Measurements from ENCODE around the gene IL17A. TPM values are rescaled to one million over a fixed set of nuclear protein-coding genes. Genes with fewer than 3 reads are reported as not detected.

IL17A gene
- total RNA-seq, 4 donors from 2014 or later: not detected

DNA sequence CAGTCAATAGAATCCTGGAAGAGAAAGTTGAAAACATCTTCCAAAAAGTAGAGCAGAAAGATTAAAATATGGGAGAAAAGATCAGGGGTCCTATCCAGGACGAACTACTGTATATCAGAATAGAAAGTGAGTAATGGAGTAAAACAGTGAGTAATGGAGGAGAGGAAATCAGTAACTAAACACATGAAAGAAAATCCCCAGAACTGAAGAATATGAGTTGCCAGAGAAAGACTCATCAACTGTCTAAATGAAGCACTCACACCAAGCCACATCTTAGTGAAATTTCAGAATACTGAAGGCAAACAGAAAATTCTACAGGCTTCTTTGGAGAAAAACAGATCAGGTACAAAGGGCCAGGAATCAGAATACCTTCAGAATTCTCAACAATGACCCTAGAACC lies 14.9 kb downstream of the IL17A start:
- TF ChIP-seq, protein P1, sequence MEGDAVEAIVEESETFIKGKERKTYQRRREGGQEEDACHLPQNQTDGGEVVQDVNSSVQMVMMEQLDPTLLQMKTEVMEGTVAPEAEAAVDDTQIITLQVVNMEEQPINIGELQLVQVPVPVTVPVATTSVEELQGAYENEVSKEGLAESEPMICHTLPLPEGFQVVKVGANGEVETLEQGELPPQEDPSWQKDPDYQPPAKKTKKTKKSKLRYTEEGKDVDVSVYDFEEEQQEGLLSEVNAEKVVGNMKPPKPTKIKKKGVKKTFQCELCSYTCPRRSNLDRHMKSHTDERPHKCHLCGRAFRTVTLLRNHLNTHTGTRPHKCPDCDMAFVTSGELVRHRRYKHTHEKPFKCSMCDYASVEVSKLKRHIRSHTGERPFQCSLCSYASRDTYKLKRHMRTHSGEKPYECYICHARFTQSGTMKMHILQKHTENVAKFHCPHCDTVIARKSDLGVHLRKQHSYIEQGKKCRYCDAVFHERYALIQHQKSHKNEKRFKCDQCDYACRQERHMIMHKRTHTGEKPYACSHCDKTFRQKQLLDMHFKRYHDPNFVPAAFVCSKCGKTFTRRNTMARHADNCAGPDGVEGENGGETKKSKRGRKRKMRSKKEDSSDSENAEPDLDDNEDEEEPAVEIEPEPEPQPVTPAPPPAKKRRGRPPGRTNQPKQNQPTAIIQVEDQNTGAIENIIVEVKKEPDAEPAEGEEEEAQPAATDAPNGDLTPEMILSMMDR (IDR thresholded peaks at IDR 0.05): no peak
- no peak for DNase-seq (ENCODE audit: low spot score)
- no peak for ATAC-seq (ENCODE audit: low FRiP score)

DNA sequence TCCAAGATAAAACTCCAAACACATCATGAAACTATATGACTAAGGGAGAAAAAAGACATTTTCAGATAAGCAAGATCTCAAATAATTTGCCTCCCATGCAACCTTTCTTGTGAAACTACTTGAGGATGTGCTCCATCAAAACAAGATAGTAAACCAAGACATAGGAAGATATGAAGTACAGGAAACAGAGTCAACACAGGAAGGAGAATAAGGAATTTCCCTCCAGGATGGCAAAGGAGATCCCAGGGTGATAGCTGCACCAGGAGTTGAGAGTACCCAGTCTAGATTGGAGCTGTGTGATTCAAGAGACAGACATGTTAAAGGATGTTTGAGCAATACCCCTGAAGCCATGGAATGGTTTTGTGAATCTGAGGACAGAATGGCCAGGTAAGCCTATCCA lies 15.3 kb downstream of the IL17A start:
- ATAC-seq (ENCODE audit: low FRiP score) (no peak), DNase-seq (ENCODE audit: low spot score) (no peak)
- TF ChIP-seq, protein P1 (IDR thresholded peaks at IDR 0.05): no peak

DNA sequence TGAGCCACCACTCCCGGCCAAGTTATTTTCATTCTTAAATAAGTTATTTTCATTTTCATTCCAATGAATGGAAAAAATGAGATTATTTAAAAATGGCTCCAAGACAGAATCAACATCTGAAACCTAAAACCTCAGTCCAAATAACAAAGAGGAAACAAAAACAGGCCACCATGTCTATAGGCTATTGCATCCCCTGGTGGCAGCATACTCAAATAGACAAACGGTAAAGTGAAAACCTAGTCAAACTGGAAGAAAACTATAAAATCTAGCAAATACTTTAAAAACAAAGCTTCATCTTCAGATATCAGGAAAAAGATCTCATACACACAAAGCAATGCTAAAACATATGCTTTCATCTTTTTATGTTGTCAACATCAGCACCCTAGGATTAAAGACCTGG lies 20.9 kb downstream of the IL17A start:
- ATAC-seq (ENCODE audit: low FRiP score) (no peak), DNase-seq (ENCODE audit: low spot score) (no peak)
- TF ChIP-seq, protein P1 (IDR thresholded peaks at IDR 0.05): no peak

DNA sequence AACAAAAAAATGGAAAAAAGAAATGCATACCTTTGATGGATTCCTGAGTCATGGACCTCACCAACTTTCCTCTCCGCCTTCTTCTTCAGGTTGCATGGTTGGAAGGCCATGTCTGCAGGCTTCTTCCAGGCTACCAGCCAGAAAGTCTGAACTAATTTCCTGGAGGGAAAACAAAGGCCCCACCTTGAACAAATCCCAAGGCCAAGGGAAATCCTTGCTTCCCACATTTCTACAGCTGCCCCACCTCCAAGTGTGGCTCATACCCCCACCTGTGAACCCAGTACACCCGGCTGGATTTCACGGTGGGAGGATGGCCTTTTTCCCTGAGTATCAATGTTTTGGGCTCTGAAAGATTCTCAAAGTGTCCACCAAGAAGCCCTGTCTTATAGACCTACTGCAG lies 22.4 kb downstream of the IL17A start:
- TF ChIP-seq, protein P1 (IDR thresholded peaks at IDR 0.05): no peak
- ATAC-seq (ENCODE audit: low FRiP score) (no peak), DNase-seq (ENCODE audit: low spot score) (no peak)

DNA sequence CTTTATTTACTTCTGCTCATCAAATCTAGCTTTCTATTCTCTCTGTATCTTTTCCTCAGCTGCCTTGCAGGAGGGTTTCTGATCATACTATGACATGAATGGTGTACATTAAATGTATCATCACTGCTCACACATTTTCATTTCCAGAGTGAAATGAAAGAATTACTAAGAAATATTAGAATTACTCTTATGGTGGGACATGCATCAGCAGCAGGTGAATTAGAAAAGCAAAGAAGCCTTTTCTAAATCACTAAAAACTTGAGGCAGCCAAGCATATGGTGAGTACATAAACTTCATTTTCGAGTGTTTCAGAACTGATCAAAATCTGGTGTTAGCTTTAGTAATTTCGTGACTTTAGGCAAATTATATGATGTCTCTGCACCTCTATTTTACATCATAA lies 23.6 kb downstream of the IL17A start:
- ATAC-seq (ENCODE audit: low FRiP score) (no peak), DNase-seq (ENCODE audit: low spot score) (no peak)
- TF ChIP-seq, protein P1 (IDR thresholded peaks at IDR 0.05): no peak

DNA sequence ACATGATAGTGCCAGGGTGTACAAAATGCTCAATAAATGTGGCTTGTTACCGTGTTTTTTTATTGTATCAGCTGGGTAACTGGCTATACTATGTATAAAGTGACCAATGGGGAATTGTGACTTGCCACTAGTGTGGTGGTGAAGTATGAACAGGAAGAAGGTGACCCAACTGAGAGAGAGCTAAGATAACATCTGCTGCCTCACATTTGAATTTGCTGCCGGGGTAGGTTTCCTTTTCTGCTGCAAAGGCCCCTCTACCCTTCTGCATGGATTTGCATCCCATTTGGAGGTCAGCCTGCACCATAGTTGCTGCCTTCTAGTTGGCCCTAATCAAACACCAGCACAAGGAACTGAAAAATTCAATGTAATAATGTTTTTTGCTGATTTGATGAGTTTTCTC lies 24.1 kb downstream of the IL17A start:
- ATAC-seq (ENCODE audit: low FRiP score): no peak
- DNase-seq (ENCODE audit: low spot score): no peak
- TF ChIP-seq, protein P1 (IDR thresholded peaks at IDR 0.05): no peak

DNA sequence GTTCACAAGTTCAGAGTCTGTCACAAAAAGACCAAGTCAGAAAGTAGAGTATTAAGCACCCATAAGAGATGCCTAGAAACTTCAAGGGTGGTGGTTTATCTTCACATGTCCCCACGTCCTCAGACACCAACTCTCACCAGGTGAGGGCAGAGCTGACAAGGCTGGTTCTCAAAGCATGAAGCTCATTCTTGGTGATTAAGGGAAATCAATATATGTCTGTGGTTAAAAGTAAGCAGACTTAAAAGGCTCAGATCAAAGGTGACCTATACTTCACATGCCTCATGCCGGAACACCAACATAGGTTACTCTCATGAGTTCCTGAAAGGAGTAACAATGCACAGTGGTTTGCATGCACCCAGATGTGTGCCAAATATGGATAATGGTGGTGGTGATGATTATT lies 27.0 kb downstream of the IL17A start:
- TF ChIP-seq, protein P1 (IDR thresholded peaks at IDR 0.05): no peak
- ATAC-seq (ENCODE audit: low FRiP score): no peak
- DNase-seq (ENCODE audit: low spot score): no peak
